GM18870 (cell line): ENCODE measurements around the gene SRP72.

Experiments used
- ATAC-seq: cut with Tn5 transposase; IDR thresholded peaks from one replicate; pipeline ENCODE4 v1.9.1; 2021; ENCODE audit warnings: moderate library complexity; ENCODE audit not compliant: unreplicated experiment

Gene SRP72

DNA sequence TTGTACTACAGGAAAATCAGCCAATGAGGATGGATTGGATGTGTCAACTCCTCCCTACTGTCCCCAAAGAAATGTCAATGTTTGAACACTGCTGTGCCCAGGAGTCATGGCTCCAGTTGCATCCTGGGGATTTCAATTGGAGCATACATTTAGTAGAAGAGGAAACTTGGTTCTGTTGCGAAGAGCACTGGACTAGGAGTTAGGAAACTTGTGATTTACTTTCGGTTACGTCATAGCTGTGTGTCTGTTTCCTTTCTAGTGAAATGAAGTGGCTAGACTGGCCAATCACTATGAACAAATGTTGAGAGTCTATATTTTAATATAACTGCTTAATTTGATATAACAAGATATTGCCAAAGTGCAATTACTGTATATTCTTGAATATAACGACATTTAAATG lies 73.4 kb downstream of the SRP72 start:
- no peak for ATAC-seq

DNA sequence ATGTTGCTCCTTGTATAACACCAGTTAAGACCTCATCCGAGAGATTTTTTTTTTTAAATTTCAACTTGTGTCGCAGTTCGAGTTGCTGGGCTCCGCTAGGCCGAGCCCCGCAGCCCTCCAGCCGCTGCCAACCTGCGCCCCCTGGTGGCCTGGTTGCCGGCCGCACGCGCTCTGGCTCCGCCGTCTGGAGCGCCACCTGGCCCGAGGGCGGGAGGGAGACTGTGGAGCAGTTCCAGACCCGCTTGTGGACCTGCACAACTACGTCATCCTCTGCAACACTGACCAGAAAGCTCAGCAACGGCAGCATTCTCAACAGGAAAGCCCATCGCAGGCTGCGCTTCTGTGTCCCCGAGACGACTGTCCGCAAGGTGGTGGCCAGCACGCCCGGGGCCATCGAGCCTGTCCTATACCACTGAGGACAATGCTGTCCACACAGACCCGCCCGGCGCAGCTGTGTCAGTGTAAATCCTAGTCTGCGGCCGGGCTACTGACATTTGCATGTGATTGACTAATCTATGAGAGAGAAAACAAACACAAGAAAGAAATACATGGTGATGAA lies 77.2 kb downstream of the SRP72 start:
- ATAC-seq = peak; percentile 83

DNA sequence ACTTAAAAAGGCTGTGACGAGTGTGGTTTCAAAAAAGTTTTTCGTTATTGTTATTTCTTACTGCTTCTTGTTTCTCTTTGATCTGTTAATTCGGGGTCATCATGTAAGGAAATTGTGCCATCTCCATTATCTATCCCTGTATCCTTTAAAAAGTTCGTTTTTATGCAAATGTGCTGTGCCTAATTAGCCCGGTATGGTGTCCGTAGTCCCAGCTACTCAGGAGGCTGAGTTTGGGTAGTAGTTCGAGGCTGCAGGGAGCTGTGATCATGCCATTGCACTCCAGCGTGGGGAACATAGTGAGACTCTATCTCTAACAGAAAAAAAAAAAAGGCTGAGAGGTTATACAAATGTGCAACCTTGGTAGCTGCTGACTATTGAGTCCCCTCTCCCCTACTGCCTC lies 83.2 kb downstream of the SRP72 start:
- ATAC-seq = no peak

DNA sequence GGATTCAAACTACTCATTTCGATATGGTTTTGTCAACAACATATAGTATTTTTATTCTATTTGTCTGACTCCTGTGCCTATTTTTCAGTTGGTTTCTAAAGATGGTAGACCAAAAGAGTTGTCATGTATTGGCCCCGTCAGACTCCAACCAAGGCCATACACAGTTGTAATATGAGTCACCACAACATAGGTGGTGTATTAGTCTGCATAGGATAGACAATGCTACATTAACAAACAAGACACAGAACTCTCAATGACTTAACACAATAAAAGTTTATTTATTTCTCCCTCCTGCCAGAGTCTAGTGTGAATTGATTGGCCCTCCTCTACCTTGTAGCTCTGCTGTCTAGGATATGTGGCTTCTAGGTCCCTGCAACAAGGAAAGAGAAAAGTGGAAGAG lies 84.1 kb downstream of the SRP72 start:
- no peak for ATAC-seq

DNA sequence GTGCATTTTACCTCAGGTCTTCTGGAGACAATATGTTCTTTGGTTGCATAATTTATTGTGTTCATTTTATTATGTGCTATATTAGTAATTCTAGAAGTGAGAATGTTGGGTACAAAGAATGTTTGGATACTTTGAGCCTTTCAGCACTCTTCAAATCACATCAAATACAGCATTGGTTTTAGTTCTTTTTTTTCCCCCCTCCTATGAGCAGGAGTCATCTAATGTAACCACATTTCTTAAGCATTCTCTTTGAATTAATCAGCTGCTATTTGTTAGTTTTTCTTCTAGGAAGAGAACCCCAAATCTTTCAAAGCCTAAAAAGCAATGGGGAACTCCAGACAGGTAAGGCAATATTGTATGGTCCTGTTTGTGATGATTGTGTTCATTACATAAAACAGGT lies 84.9 kb downstream of the SRP72 start:
- no peak for ATAC-seq
